OCI-LY1 (cell line): ENCODE measurements around the gene TMEM106C.

Experiments used
- H2AFZ ChIP-seq: fragments of 200-600 bp; sonication (generic), shearing (Covaris generic); 2 replicates; pipeline ENCODE4 v1.6.0; 2014; ENCODE audit warnings: antibody characterized with exemption, mild to moderate bottlenecking, low read length
- H3F3A ChIP-seq: fragments of 200-600 bp; sonication (generic), shearing (Covaris generic); 2 replicates; pipeline ENCODE4 v1.6.0; 2014; ENCODE audit warnings: mild to moderate bottlenecking, antibody characterized with exemption, low read length, moderate library complexity; ENCODE audit not compliant: insufficient read depth
- H3K27ac ChIP-seq: fragments of 200-600 bp; sonication (generic); 2 replicates; pipeline ENCODE4 v1.5.1; 2014; ENCODE audit warnings: low read length, mixed run types, mild to moderate bottlenecking, low read depth; ENCODE audit not compliant: poor library complexity, severe bottlenecking
- H3K27me3 ChIP-seq: fragments of 200-600 bp; sonication (generic); 2 replicates; pipeline ENCODE4 v1.6.0; 2014; ENCODE audit warnings: antibody characterized with exemption, mild to moderate bottlenecking, low read length, moderate library complexity; ENCODE audit not compliant: insufficient read depth
- H3K36me3 ChIP-seq: fragments of 200-600 bp; sonication (generic); 2 replicates; pipeline ENCODE4 v1.6.1; 2014; ENCODE audit warnings: mild to moderate bottlenecking, antibody characterized with exemption, low read length, moderate library complexity, mixed read lengths; ENCODE audit not compliant: insufficient read depth
- H3K4me1 ChIP-seq: fragments of 200-600 bp; sonication (generic); 2 replicates; pipeline ENCODE4 v1.5.1; 2014; ENCODE audit warnings: mild to moderate bottlenecking, low read length, moderate library complexity; ENCODE audit not compliant: insufficient read depth, severe bottlenecking
- H3K4me2 ChIP-seq: fragments of 200-600 bp; sonication (generic), shearing (Covaris generic); 2 replicates; pipeline ENCODE4 v1.6.1; 2014; ENCODE audit warnings: low read length
- H3K4me3 ChIP-seq: fragments of 200-600 bp; sonication (generic); 2 replicates; pipeline ENCODE4 v1.5.1; 2014; ENCODE audit warnings: low read length, low read depth, mild to moderate bottlenecking, mixed read lengths; ENCODE audit not compliant: poor library complexity, severe bottlenecking
- H3K79me2 ChIP-seq: fragments of 200-600 bp; shearing (Covaris generic); 2 replicates; pipeline ENCODE4 v1.6.1; 2016; ENCODE audit warnings: mixed run types, low read length, mixed read lengths; ENCODE audit not compliant: insufficient read depth
- H3K9ac ChIP-seq: fragments of 200-600 bp; sonication (generic), shearing (Covaris generic); 2 replicates; pipeline ENCODE4 v1.6.1; 2014; ENCODE audit warnings: mild to moderate bottlenecking, low read length, mixed read lengths
- H3K9me2 ChIP-seq: fragments of 200-600 bp; sonication (generic), shearing (Covaris generic); 2 replicates; pipeline ENCODE4 v1.6.1; 2014; ENCODE audit warnings: low read depth, mild to moderate bottlenecking, low read length, mixed read lengths
- H3K9me3 ChIP-seq: fragments of 200-600 bp; shearing (Covaris generic); 2 replicates; pipeline ENCODE4 v1.6.1; 2014; ENCODE audit warnings: low read length, mixed read lengths
- H4K20me1 ChIP-seq: fragments of 200-600 bp; sonication (generic), shearing (Covaris generic); 2 replicates; pipeline ENCODE4 v1.6.0; 2016; ENCODE audit warnings: mild to moderate bottlenecking, low read length; ENCODE audit not compliant: insufficient read depth
- EZH2 ChIP-seq: fragments of 200-600 bp; sonication (generic), shearing (Covaris generic); IDR thresholded peaks from 2 replicates; pipeline ENCODE4 v1.8.0; 2017; ENCODE audit warnings: borderline replicate concordance, mixed run types, mild to moderate bottlenecking, antibody characterized with exemption, low read length, moderate library complexity, mixed read lengths
- TF ChIP-seq, protein P1 (sequence below): fragments of 200-600 bp; sonication (generic), shearing (Covaris generic); IDR thresholded peaks from 2 replicates; pipeline ENCODE4 v1.5.1; 2017; ENCODE audit warnings: mild to moderate bottlenecking, antibody characterized with exemption, low read length, moderate library complexity, mixed read lengths

The TMEM106C gene

DNA sequence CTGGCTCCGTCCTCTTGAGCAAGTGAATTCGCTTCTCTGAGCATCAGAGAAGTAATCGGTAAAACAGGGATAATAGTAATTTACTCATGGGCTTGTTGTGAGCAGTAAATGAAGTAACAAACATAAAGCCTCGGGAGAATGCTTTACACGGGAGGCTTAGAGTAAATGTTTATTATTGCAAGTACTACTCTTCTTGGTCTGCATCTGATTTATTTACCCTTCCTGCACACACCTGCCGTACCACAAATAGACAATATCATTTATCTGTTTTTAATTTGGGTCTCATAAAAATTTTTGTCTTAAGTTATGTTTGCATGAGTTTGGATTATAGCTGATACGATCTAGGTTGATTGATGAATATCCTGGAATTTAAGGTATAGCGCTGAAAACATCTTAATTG lies 48.7 kb downstream of the TMEM106C start:
- no peaks in the 10 kb centered on the region for H3F3A ChIP-seq
- H3K9ac ChIP-seq: no peak overlapping the region
- TF ChIP-seq EZH2: no peak
- TF ChIP-seq, protein P1, sequence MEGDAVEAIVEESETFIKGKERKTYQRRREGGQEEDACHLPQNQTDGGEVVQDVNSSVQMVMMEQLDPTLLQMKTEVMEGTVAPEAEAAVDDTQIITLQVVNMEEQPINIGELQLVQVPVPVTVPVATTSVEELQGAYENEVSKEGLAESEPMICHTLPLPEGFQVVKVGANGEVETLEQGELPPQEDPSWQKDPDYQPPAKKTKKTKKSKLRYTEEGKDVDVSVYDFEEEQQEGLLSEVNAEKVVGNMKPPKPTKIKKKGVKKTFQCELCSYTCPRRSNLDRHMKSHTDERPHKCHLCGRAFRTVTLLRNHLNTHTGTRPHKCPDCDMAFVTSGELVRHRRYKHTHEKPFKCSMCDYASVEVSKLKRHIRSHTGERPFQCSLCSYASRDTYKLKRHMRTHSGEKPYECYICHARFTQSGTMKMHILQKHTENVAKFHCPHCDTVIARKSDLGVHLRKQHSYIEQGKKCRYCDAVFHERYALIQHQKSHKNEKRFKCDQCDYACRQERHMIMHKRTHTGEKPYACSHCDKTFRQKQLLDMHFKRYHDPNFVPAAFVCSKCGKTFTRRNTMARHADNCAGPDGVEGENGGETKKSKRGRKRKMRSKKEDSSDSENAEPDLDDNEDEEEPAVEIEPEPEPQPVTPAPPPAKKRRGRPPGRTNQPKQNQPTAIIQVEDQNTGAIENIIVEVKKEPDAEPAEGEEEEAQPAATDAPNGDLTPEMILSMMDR: no peak
- no peak overlapping the region for H3K4me3 ChIP-seq
- H3K9me2 ChIP-seq: no peaks in the 10 kb centered on the region
- no peaks in the 10 kb centered on the region for H3K36me3 ChIP-seq
- 0 out of 2 replicates have a peak, but pooled peaks cover 9% of the 10 kb centered on the region for H3K27me3 ChIP-seq
- no peaks in the 10 kb centered on the region for H3K9me3 ChIP-seq
- no peaks in the 10 kb centered on the region for H4K20me1 ChIP-seq
- no peak overlapping the region for H3K4me2 ChIP-seq
- H3K4me1 ChIP-seq: no peaks in the 10 kb centered on the region
- H3K27ac ChIP-seq: no peak overlapping the region
- no peaks in the 10 kb centered on the region for H3K79me2 ChIP-seq
- no peak overlapping the region for H2AFZ ChIP-seq

DNA sequence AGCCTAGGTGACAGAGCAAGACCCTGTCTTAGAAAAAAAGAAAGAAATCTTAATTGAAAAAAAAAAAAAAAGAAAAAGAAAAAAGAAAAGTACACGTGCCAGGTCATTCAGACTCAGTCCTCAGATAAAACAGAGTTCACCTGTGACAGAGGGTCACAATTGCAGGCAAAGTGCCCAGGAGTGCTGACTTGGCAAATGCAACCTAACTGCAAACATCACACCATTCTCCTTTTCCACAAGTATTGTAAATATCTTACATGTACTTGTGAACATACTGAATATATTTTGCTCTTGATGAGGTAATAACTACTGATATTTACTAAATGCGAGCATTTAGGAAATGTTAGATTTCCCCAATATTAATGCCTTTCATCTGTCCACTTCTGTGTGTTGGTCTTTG lies 49.9 kb downstream of the TMEM106C start:
- no peak overlapping the region for H3K9ac ChIP-seq
- no peaks in the 10 kb centered on the region for H4K20me1 ChIP-seq
- no peak overlapping the region for H3K4me3 ChIP-seq
- no peaks in the 10 kb centered on the region for H3K9me2 ChIP-seq
- no peak overlapping the region for H3K4me2 ChIP-seq
- no peaks in the 10 kb centered on the region for H3K79me2 ChIP-seq
- H3K9me3 ChIP-seq: no peaks in the 10 kb centered on the region
- H2AFZ ChIP-seq: no peak overlapping the region
- H3K27ac ChIP-seq: no peak overlapping the region
- H3K4me1 ChIP-seq: no peaks in the 10 kb centered on the region
- no peaks in the 10 kb centered on the region for H3K36me3 ChIP-seq
- TF ChIP-seq EZH2: no peak
- TF ChIP-seq, protein P1: no peak
- H3K27me3 ChIP-seq: 0 out of 2 replicates have a peak, but pooled peaks cover 12% of the 10 kb centered on the region
- no peaks in the 10 kb centered on the region for H3F3A ChIP-seq

DNA sequence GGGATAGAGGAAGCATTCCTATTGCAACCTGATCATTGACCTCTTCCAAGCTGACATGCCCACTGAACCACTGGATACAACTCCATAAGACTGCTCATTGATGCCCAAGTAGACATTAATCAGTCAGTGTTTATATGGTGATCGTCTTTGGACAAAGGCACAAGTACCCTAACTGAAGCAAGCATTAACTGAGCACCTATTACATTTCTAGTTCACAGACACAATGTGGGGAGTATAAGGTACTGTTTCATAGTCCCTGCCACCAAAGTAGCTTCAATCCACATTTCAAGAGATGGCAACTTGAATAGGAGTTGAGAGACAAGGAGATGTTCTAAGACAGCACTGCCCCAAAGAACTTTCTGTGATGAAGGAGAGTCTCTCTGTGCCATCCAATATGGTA lies 51.7 kb downstream of the TMEM106C start:
- Histone ChIP-seq H3F3A (no peaks in the 10 kb centered on the region), H2AFZ (no peak overlapping the region), H4K20me1 (no peaks in the 10 kb centered on the region), H3K9me3 (no peaks in the 10 kb centered on the region), H3K4me3 (no peak overlapping the region), H3K4me1 (no peaks in the 10 kb centered on the region), H3K36me3 (no peaks in the 10 kb centered on the region), H3K9me2 (no peaks in the 10 kb centered on the region), H3K79me2 (no peaks in the 10 kb centered on the region), H3K4me2 (no peak overlapping the region), H3K27me3 (0 out of 2 replicates have a peak, but pooled peaks cover 7% of the 10 kb centered on the region), H3K9ac (no peak overlapping the region), H3K27ac (no peak overlapping the region)
- no peak for TF ChIP-seq EZH2
- TF ChIP-seq, protein P1: no peak
